GM19324 (cell line): Measurements from ENCODE around the gene HCFC1R1.

Experiments used
- ATAC-seq: cut with Tn5 transposase; IDR thresholded peaks from one replicate; pipeline ENCODE4 v1.9.1; 2021; ENCODE audit warnings: mild to moderate bottlenecking, moderate library complexity; ENCODE audit not compliant: unreplicated experiment, low FRiP score

The HCFC1R1 gene

DNA sequence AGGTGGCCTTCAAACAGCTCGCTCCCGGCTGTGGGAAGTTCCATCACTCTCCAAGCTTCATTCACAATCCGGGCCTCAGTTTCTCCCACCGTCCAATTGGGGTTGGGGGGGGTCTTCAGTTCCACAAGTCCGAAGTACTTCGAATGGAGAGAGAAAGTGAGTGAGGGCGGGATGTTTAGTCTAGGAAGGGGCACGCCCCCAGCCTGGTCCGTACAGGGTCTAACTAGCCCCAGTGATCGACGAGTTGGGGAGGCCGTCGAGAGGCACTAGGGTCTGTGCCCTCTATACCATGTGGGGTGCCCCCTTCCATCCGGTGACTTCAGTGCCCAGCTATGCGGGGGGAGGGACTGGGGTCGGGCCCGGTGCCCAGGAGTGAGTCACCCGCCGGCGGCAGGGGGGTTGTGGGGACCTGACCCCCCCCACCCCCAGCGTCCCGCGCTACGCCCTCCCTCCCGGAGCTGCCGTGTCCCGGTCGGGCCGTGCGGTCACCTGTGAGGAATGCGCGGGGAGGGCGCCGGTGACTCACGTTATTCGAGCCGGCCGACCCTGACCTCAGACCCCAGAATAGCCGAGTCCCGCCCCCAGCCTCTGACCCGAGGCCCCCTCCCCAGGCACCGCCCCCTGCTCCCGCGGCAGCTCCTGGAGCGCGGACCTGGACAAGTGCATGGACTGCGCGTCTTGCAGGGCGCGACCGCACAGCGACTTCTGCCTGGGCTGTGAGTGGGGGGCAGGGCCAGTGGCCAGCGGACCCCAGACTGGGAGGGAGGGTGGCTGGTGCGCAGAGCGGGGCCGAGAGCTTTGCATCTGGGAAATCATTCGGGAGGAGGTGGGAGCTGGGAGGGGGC, 2.9 kb downstream of the HCFC1R1 start:
- ATAC-seq = no peak

GRCh38 chr16:3020247-3020603, 3.5 kb downstream of the HCFC1R1 start, which contains the start of gene TNFRSF12A:
Gene TNFRSF12A (plus strand): TSS chr16:3020368. CDS start chr16:3020398, 30 bp downstream.
- peak; percentile 34 for ATAC-seq

DNA sequence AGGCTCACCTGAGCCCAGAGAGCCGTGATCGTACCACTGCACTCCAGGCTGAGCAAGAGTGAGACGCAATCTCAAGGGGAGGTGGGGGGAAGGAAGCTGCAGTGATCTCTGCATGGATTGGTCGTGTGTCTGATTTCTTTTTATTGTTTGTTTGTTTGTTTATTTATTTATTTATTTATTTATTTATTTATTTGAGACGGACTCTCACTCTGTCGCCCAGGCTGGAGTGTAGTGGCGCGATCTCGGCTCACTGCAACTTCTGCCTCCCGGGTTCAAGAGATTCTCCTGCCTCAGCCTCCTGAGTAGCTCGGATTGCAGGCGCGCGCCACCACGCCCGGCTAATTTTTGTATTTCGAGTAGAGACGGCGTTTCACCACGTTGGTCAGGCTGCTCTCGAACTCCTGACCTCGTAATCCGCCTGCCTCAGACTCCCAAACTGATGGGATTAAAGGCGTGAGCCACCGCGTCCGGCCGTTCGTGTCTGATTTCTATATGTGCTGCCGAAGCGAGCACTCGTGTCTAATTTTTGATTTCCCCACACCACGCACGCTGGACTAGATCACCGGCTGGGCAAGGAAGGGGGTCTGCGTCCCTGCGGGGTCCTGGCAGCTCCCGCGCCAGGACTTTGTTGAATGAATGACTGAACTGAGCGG, 4.0 kb downstream of the HCFC1R1 start:
- no peak for ATAC-seq

- no peak for ATAC-seq
Observed at GRCh38 chr16:3017794-3018506, 5.8 kb downstream of the HCFC1R1 start, which contains the start of gene CLDN6. Gene CLDN6 (minus strand): TSS chr16:3018183. CDS start chr16:3016021, 2,162 bp downstream.

DNA sequence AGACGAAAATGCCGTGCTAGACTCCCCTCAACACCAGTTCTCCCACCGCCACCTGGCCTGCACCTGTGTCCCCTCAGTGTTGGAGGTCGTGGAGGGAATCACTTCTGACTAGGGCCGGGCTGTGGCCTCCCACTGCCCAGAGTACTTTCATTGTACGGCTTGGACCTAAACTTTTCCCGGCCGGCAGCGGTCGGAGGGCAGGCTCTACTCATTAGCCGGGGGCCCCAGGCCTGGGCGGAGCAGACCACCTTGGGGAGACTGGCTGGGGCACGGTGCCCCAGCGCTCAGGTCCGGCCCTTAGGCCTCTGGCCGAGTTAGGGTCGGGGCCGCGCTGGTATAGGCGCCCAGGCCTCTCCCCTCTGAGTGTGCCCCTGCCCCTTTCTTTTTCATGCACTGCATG, 6.4 kb downstream of the HCFC1R1 start:
- ATAC-seq = no peak

GRCh38 chr16:3015865-3016521, 7.7 kb downstream of the HCFC1R1 start:
- no peak for ATAC-seq

DNA sequence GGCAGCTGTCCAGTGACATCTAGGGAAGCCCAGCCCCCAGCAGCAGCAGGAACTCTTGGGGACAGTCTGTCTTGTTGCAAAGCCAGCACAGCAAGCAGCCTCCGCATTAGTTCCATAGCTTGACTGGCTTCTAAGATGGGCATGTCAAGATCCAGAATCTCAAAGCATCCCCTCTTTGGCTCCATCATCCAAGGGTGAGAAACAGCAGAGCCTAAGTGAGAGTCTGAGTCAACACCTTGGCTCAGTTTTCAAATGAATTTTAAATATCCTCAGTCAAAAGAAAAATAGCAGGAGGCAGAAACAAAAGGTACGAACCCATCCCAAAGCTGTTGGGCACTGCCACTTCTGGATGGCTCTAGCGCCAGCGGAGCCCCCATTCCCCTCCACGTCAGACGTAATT, 8.8 kb downstream of the HCFC1R1 start:
- ATAC-seq = no peak

GRCh38 chr16:3013998-3014690, 9.6 kb downstream of the HCFC1R1 start:
- ATAC-seq = no peak

DNA sequence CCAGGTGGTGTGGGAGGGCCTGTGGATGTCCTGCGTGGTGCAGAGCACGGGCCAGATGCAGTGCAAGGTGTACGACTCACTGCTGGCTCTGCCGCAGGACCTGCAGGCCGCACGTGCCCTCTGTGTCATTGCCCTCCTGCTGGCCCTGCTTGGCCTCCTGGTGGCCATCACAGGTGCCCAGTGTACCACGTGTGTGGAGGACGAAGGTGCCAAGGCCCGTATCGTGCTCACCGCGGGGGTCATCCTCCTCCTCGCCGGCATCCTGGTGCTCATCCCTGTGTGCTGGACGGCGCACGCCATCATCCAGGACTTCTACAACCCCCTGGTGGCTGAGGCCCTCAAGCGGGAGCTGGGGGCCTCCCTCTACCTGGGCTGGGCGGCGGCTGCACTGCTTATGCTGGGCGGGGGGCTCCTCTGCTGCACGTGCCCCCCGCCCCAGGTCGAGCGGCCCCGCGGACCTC, 10.2 kb downstream of the HCFC1R1 start:
- ATAC-seq = no peak

DNA sequence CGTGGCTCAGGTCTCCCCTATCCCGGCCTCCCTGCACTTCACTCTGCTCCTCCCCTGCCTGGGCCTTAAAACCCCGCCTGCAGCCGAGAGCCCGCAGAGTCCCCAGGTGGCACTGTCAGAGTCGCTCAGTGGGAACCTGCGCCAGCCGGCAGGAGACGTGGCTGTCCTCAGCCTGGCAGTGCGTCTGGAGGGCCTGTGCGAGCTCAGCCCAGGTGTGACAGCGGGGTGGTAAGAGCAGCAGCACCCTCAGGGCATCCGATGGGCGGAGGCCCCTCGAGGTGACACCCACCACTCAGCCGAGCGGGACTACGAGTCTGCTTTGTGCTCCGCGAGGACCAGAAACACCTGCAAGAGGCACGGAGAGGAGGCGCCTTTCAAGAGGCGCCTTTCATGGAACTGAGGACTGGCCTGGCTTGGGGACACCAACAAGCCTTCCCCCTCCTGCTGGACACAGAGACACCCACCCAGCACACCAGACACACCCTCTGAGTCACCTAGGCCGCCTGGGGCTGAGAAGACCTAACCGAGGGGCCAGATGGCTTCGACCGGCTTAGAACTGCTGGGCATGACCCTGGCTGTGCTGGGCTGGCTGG, 10.8 kb downstream of the HCFC1R1 start, which contains the start of gene CLDN9:
Gene CLDN9, plus strand, starts transcription at position 96 of the 593 bp plus-strand sequence. Its CDS starts 440 bp downstream, at position 536.
- ATAC-seq = no peak

GRCh38 chr16:3012246-3012645, 11.5 kb downstream of the HCFC1R1 start:
- no peak for ATAC-seq

DNA sequence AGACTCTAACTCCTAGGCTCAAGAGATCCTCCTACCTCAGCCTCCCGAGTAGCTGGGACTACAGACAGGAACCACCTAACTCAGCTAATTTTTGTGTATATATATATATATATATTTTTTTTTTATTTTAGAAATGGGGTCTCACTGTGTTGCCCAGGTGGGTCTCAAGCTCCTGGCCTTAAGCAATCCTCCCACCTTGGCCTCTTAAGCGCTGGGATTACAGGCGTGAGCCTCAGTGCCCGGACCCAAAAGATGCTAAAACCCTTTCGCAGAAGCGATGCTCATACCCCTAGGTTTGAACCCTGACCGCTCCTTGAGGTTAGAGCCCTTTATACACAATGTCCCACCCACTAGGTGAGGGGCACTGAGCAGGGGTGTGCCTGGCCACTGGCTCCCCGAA, 13.2 kb downstream of the HCFC1R1 start:
- ATAC-seq = no peak

GRCh38 chr16:3009568-3010390, 14.0 kb downstream of the HCFC1R1 start:
- no peak for ATAC-seq

GRCh38 chr16:3008690-3009037, 15.1 kb downstream of the HCFC1R1 start:
- no peak for ATAC-seq

GRCh38 chr16:3007957-3008689, 15.6 kb downstream of the HCFC1R1 start:
- no peak for ATAC-seq

DNA sequence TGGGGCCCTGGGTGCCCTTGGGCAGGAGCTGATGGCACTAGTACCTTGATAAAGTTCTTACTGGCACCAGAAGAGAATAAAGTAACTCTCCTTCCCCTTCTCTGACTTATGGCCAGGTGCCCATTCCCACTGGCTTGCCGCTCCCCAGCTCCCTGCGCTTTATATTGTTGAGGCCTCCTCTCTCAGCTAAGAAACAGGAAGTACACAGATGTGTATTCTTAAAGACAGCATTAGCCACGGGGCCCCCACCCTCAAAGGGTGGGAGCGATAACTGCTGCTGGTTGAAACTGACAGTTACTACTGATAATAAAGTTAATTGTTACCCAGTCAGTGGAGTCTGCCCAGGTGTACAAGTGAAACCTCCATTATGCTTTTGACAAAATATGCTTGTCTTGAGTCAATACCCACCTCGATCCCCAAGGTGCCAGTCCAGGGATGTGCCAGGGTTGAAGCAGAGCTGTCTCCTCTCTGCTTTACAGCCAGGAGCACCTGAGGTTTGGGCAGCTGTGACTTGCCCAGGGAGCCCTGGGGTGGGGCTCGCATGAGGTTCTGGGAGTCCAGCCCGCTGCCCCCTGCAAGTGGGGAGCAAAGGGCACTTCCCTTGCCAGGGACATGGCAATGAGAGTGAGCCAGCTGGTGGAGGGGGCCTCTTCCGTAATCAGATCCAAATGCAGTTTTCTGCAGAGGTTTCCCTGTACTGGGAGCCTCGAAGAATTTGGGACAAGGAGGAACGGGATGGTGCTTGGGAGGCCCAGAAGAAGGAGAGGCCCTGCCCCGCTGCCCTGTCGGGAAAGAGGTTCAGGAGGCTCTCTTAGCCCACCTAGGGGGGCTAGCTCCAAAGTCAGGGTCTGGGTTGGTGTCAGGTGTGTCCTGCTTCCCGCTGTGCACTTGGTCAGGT, 16.4 kb downstream of the HCFC1R1 start:
- no peak for ATAC-seq

DNA sequence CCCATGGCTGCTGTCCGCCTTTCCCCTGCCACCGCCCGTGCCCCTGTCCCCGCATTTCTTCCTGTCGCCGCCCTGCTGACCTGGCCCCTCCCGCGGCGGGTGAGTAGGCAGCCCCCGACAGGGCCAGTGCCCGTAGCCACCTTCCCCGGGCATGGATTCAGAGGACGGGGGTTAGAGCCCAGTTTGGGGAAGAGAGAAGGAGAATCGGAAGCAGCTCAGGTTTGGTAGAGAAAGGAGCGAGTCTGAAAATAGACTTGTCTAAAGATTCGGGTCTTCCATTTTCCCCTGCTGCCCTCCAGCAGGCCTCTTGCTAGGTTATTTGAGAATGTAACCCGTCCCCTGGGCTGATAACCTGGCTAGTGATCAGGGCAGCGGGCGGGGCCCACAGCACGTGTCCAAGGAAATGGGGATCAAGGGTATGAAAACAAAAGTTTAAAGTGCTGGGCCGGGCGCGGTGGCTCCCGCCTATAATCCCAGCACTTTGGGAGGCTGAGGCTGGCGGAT, 18.9 kb downstream of the HCFC1R1 start:
- no peak for ATAC-seq
